ENCODE measurements around the gene SLC22A4.

Gene SLC22A4

DNA sequence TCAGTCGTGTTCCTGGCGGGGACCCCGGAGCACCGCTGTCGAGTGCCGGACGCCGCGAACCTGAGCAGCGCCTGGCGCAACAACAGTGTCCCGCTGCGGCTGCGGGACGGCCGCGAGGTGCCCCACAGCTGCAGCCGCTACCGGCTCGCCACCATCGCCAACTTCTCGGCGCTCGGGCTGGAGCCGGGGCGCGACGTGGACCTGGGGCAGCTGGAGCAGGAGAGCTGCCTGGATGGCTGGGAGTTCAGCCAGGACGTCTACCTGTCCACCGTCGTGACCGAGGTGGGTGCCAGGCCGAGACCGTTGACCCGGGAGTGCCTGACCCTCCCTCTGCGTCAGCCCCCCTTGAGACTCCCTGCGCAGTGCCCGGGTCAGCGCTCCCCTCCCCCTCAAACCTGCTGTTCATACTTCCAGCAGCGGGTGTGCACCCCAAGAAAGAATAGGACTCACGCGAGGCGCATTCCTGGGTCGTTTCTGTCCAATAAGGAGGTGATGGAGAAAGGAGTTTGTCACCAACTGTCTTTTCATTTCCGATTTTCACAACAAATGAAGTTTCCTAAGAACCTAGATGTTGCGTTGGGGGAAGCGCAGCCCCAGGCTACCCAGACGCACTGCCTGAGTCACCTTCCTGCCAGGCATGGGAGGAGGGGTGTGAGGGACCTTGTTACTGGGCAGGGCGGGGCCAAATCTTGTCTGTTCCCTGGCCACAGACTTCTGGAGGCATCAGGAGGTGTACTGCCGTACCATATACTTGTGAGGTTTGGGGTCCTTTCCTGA is 722 bp downstream of the SLC22A4 start:
- TF ChIP-seq, protein P1, sequence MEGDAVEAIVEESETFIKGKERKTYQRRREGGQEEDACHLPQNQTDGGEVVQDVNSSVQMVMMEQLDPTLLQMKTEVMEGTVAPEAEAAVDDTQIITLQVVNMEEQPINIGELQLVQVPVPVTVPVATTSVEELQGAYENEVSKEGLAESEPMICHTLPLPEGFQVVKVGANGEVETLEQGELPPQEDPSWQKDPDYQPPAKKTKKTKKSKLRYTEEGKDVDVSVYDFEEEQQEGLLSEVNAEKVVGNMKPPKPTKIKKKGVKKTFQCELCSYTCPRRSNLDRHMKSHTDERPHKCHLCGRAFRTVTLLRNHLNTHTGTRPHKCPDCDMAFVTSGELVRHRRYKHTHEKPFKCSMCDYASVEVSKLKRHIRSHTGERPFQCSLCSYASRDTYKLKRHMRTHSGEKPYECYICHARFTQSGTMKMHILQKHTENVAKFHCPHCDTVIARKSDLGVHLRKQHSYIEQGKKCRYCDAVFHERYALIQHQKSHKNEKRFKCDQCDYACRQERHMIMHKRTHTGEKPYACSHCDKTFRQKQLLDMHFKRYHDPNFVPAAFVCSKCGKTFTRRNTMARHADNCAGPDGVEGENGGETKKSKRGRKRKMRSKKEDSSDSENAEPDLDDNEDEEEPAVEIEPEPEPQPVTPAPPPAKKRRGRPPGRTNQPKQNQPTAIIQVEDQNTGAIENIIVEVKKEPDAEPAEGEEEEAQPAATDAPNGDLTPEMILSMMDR (IDR thresholded peaks at IDR 0.05; ENCODE audit: borderline replicate concordance, control extremely low read depth, extremely low read depth, insufficient read depth, missing control alignments): no peak
- in situ Hi-C loops (cut with MboI; ENCODE audit: low sequenced_read_pairs, unreplicated experiment): no loop called here
- DNase-seq (ENCODE audit: low spot score): no peak

DNA sequence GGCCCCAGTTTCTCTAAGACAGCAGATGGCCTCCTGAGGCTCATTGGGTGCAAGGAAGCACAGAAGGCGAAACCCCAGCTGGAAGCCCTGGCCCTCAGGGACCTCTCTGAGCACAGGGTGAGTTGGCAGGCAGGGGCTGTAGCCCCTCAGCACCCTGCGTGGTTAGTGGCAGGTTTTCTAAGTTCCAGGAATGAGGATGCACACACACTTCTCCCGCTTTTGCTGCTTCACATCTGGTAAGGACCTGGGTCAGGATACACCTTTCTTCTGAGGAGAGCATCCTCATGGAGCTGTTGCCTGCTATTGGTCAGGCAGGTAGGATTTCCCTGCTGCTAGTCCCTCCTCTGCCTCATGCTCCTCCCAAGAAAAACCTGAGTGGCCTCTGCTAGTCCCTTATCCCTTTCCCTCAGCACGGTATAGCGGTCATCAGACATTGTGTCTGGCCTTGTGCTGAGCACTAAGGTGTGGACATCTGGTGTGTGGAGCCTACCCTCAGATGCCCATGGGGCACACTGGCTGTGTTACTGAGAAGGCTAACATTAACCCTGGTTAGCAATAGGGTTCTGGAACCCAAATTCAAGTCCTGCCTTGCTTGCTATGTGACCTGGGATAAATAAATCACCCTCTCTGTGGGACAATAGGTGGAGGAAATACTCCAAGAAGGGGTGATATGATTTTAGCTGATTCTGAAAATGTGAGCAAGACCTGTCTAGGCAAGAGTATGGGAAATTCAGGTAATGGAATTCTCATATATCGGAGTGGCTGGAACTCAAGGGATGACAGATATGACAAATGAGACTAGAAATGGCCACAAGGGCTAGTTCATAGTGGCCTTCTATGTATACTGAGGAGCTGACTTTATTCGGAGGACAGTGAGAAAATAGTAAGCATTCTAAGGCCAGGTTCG is 1.6 kb downstream of the SLC22A4 start:
- in situ Hi-C loops (cut with MboI; ENCODE audit: low sequenced_read_pairs, unreplicated experiment): no loop called here
- TF ChIP-seq, protein P1 (IDR thresholded peaks at IDR 0.05; ENCODE audit: borderline replicate concordance, control extremely low read depth, extremely low read depth, insufficient read depth, missing control alignments): no peak
- no peak for DNase-seq (ENCODE audit: low spot score)

DNA sequence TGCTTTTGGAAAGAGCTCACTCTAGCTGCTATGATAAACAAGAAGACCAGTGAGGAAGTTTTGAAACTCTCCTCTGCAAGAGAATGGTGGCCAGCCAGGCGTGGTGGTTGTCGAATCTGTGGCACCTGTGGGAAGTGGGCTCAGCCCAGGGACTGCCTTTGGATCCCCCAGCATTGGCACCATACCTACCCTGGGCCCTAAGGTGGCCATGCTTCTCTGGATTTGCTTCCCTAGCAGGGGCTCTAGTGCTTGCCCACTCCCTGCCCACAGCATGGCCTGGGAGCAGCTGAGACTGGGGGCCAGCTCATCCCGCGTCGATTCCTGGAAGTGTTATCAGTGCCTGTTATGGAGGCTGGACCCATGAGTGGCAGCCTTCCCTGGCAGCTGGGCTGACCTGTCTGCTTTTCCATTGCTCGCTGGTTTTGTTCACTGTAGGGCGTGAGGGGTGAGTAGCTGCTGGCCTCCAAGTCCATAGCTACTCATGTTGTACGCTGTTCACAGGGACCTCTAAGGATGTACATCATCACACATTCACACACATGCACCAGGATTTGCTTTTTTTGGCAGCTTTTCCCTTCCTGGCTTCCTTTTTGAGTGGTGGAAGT is 2.3 kb downstream of the SLC22A4 start:
- TF ChIP-seq, protein P1 (IDR thresholded peaks at IDR 0.05; ENCODE audit: borderline replicate concordance, control extremely low read depth, extremely low read depth, insufficient read depth, missing control alignments): no peak
- DNase-seq (ENCODE audit: low spot score): no peak
- in situ Hi-C loops (cut with MboI; ENCODE audit: low sequenced_read_pairs, unreplicated experiment): no loop called here

DNA sequence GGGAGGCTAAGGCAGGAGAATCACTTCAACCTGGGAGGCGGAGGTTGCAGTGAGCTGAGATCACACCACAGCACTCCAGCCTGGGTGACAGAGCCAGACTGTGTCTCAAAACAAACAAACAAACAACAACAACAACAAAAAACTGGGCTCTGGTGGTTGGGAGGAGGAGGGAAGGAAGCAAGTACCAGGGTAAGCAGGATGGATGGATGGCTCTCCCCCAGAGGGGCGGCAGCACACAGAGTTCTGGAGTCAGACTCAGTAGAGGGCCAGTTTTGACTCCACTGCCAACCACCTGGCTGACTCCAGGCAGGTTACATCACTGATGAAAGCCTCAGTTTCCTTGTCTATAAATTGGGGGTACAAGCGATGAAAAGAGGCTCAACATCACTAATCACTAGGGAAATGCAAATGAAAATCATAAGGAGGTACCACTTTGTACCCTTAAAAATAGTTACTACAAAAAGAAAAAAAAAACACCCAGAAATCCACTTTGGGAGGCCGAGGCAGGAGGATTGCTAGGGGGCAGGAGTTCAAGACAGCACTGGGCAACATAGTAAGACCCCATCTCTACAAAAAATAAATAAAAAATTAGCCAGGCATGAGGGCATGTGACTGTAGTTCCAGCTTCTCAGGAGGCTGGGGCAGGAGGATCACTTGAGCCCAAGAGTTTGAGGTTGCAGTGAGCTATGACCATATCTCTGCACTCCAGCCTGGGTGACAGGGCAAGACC is 3.2 kb downstream of the SLC22A4 start:
- TF ChIP-seq, protein P1 (IDR thresholded peaks at IDR 0.05; ENCODE audit: borderline replicate concordance, control extremely low read depth, extremely low read depth, insufficient read depth, missing control alignments): no peak
- in situ Hi-C loops (cut with MboI; ENCODE audit: low sequenced_read_pairs, unreplicated experiment): no loop called here
- DNase-seq (ENCODE audit: low spot score): no peak

DNA sequence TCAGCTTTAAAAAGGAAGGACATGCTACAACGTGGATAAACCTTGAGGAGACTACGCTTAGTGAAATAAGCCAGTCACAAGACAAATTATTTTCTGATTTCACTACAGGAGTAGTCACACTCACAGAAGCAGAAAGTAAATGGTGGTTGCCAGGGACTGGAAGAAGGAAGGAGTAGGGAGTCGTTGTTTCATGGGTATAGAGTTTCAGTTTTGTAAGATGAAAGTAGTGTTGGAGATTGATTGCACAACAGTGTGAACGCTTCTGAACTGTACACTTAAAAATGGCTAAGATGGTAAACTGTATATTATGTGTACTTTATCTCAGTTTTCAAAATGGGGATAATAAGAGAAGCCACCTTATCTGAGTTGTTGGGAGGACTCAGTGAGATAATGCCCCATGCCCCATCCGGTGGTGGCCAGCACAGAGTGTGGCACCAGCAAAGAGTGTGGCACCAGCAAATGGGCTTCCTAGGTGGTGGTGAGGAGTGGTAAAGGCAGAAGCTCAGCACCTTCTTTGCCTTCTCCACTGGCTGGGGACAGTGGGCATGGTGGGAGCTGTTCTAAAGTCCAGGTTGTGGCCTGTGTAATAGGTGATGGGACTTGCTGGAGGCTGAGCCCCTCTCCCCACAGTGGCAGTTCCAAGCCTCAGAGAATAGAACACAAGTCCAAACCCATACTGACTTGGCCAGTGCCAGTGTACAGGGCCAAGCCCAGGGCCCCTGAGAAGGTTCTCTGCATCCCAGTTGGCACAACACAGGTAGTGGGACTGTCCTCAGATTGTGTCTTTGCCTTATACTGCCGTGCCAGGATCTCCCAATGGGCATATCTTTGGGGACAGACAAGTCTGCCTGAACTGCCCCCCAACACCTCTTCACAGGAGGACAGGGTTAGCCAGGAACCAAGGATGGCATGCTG is 4.4 kb downstream of the SLC22A4 start:
- in situ Hi-C loops (cut with MboI; ENCODE audit: low sequenced_read_pairs, unreplicated experiment): no loop called here
- TF ChIP-seq, protein P1 (IDR thresholded peaks at IDR 0.05; ENCODE audit: borderline replicate concordance, control extremely low read depth, extremely low read depth, insufficient read depth, missing control alignments): no peak
- DNase-seq (ENCODE audit: low spot score): no peak
